SK-N-SH (cell line): ENCODE data around the gene ASXL3. TPM values are rescaled to one million over a fixed set of nuclear protein-coding genes. Genes with fewer than 3 reads are reported as not detected.

Experiments used
- CTCF ChIA-PET: fragments of 300-600, 350-600 bp; formaldehyde crosslinking; extraction: SDS; loops from one replicate; lab custom pipeline; 2021; lab: Yijun Ruan, JAX
- POLR2A ChIA-PET: fragments of 350-600 bp; sonication (Branson Sonifier 250); formaldehyde crosslinking; extraction: SDS; loops from one replicate; lab custom pipeline; 2020; ENCODE audit warnings: antibody characterized with exemption, inconsistent platforms; lab: Yijun Ruan, JAX
- DNase-seq: peaks from one replicate; pipeline ENCODE4 v3.0.0; 2012
- H2AFZ ChIP-seq: fragments of 200-600 bp; sonication (generic); 2 replicates; pipeline ENCODE4 v1.8.1; 2016; ENCODE audit warnings: antibody characterized with exemption, mild to moderate bottlenecking, low read depth
- H3F3A ChIP-seq: fragments of 200-600 bp; sonication (generic); replicated peaks from 2 replicates; pipeline ENCODE3; 2016; ENCODE audit warnings: antibody characterized with exemption, mild to moderate bottlenecking; ENCODE audit not compliant: insufficient read depth
- H3K27ac ChIP-seq, 2 experiments: fragments of 200-500 bp in 1 of 2; fragments of 200-600 bp in 1 of 2; sonication (Bioruptor generic) in 1 of 2; sonication (generic), shearing (Covaris generic) in 1 of 2; 2 replicates each; pipeline versions ENCODE4 v1.5.1 to v1.6.1; 2014 to 2016; ENCODE audit warnings: low read depth in 2 of 2, inconsistent platforms in 1 of 2, low read length in 1 of 2, mild to moderate bottlenecking in 1 of 2, mixed read lengths in 1 of 2
- H3K27me3 ChIP-seq: fragments of 200-600 bp; sonication (generic), shearing (Covaris generic); 2 replicates; pipeline ENCODE4 v1.6.1; 2016; ENCODE audit warnings: mixed run types; ENCODE audit not compliant: insufficient read depth
- H3K36me3 ChIP-seq, 2 experiments: fragments of 200-500 bp in 1 of 2; fragments of 200-600 bp in 1 of 2; sonication (Bioruptor generic) in 1 of 2; sonication (generic) in 1 of 2; replicated peaks in 1 of 2; 2 replicates each; pipeline versions ENCODE3 to v1.5.1; 2014 to 2016; ENCODE audit warnings: low read length in 1 of 2, mild to moderate bottlenecking in 1 of 2; ENCODE audit not compliant: insufficient read depth in 2 of 2, control insufficient read depth in 1 of 2
- H3K4me1 ChIP-seq, 2 experiments: fragments of 200-500 bp in 1 of 2; fragments of 200-600 bp in 1 of 2; sonication (Bioruptor generic) in 1 of 2; sonication (generic), shearing (Covaris generic) in 1 of 2; 2 replicates each; pipeline versions ENCODE4 v1.5.1 to v1.6.1; 2014 to 2016; ENCODE audit warnings: low read depth in 1 of 2, low read length in 1 of 2, mixed run types in 1 of 2; ENCODE audit not compliant: insufficient read depth in 2 of 2, control insufficient read depth in 1 of 2
- H3K4me2 ChIP-seq: fragments of 200-600 bp; sonication (generic), shearing (Covaris generic); 2 replicates; pipeline ENCODE4 v1.6.1; 2017; ENCODE audit warnings: mixed run types
- H3K4me3 ChIP-seq, 2 experiments: fragments of 200-500 bp in 1 of 2; fragments of 200-600 bp in 1 of 2; sonication (Bioruptor generic) in 1 of 2; sonication (generic), shearing (Covaris generic) in 1 of 2; 2 replicates each; pipeline versions ENCODE4 v1.5.1 to v1.8.1; 2014 to 2016; ENCODE audit warnings: low read depth in 2 of 2, inconsistent platforms in 1 of 2, low read length in 1 of 2, mild to moderate bottlenecking in 1 of 2, mixed read lengths in 1 of 2, moderate library complexity in 1 of 2
- H3K79me2 ChIP-seq: fragments of 200-600 bp; sonication (generic); 2 replicates; pipeline ENCODE4 v1.8.1; 2017; ENCODE audit warnings: mild to moderate bottlenecking; ENCODE audit not compliant: insufficient read depth
- H3K9ac ChIP-seq: fragments of 200-600 bp; sonication (generic); 2 replicates; pipeline ENCODE4 v1.6.1; 2017; ENCODE audit warnings: mixed run types
- H3K9me2 ChIP-seq: fragments of 200-600 bp; sonication (generic); 2 replicates; pipeline ENCODE4 v1.6.1; 2017; ENCODE audit warnings: mixed run types
- H3K9me3 ChIP-seq: fragments of 200-600 bp; sonication (generic); 2 replicates; pipeline ENCODE4 v1.6.1; 2017; ENCODE audit warnings: mixed run types, mild to moderate bottlenecking, moderate library complexity
- H4K20me1 ChIP-seq: fragments of 200-600 bp; sonication (generic); 2 replicates; pipeline ENCODE4 v1.6.1; 2017; ENCODE audit warnings: mild to moderate bottlenecking, mixed run types; ENCODE audit not compliant: insufficient read depth
- ELF1 ChIP-seq: IDR thresholded peaks from 2 replicates; pipeline ENCODE4 v1.4.0; 2012
- FOSL2 ChIP-seq: IDR thresholded peaks from 2 replicates; pipeline ENCODE4 v1.4.0; 2012; ENCODE audit warnings: low read depth, mild to moderate bottlenecking, moderate library complexity, borderline replicate concordance
- JUND ChIP-seq: IDR thresholded peaks from 2 replicates; pipeline ENCODE4 v1.4.0; 2012
- MXI1 ChIP-seq: IDR thresholded peaks from 2 replicates; pipeline ENCODE4 v1.6.1; 2012; ENCODE audit warnings: mild to moderate bottlenecking, low read depth, low read length, improper control_type of control experiment
- NFIC ChIP-seq: IDR thresholded peaks from 2 replicates; pipeline ENCODE4 v1.4.0; 2012; ENCODE audit warnings: borderline replicate concordance
- POLR2AphosphoS5 ChIP-seq: IDR thresholded peaks from 2 replicates; pipeline ENCODE4 v1.6.1; 2012; ENCODE audit warnings: low read depth, low read length
- RFX5 ChIP-seq: IDR thresholded peaks from 2 replicates; pipeline ENCODE4 v1.6.1; 2012; ENCODE audit warnings: mild to moderate bottlenecking, improper control_type of control experiment, low read length
- RXRA ChIP-seq: IDR thresholded peaks from 2 replicates; pipeline ENCODE4 v1.4.0; 2012; ENCODE audit warnings: low read depth, mild to moderate bottlenecking, borderline replicate concordance
- TAF1 ChIP-seq: IDR thresholded peaks from 2 replicates; pipeline ENCODE4 v1.6.1; 2012; ENCODE audit warnings: low read depth, mild to moderate bottlenecking, low read length, moderate library complexity, borderline replicate concordance
- TCF12 ChIP-seq: IDR thresholded peaks from 2 replicates; pipeline ENCODE4 v1.4.0; 2012
- WGBS: methylation state at CpG from one replicate; pipeline ENCODE4 v1.1.6; 2017; ENCODE audit warnings: low lambda C conversion rate; 5-methylcytosine and 5-hydroxymethylcytosine counted together
- polyA plus RNA-seq, 3 experiments: library from polyadenylated mRNA; depleted of rRNA; stranded (reverse); fragments of >200 nt; gene quantifications; 2 replicates each; pipeline ENCODE4 v1.2.3, GENCODE V29; 2012
- TF ChIP-seq, protein P1 (sequence below): IDR thresholded peaks from 2 replicates; pipeline ENCODE4 v1.6.1; 2012; ENCODE audit warnings: mild to moderate bottlenecking, low read depth, low read length, moderate library complexity

ASXL3 gene
- polyA plus RNA-seq, 1 of the 3 experiments (the other 2 are of a cell fraction): not detected

- Histone ChIP-seq H3K4me3 (no peak overlapping the region), H3K27ac (no peak overlapping the region), H3K27me3 (no peaks in the 10 kb centered on the region), H3K9me2 (no peaks in the 10 kb centered on the region), H4K20me1 (no peaks in the 10 kb centered on the region), H3K36me3 (no peaks in the 10 kb centered on the region), H3K9ac (no peak overlapping the region), H3F3A (no peaks in the 10 kb centered on the region), H3K4me1 (peaks cover 0 to 2% of the 10 kb centered on the region in 2 experiments; a peak in 2 of 4 replicates), H3K79me2 (no peaks in the 10 kb centered on the region), H3K9me3 (no peaks in the 10 kb centered on the region), H2AFZ (no peak overlapping the region), H3K4me2 (no peak overlapping the region)
- DNase-seq: no peak
- CTCF ChIA-PET: no interaction called here
- no peak for TF ChIP-seq NFIC
- TF ChIP-seq RFX5: no peak
- no peak for TF ChIP-seq ELF1
- no peak for TF ChIP-seq TAF1
- TF ChIP-seq FOSL2: no peak
- POLR2A ChIA-PET: no interaction called here
- 70% methylated on average over 2 of the region's 2 CpGs for WGBS
These were observed 88.9 kb downstream of the ASXL3 start for GRCh38 chr18:33666915-33667314.

- Histone ChIP-seq H3K27ac (no peak overlapping the region), H3K9me3 (no peaks in the 10 kb centered on the region), H4K20me1 (no peaks in the 10 kb centered on the region), H3K4me1 (peaks cover 0 to 2% of the 10 kb centered on the region in 2 experiments; a peak in 2 of 4 replicates), H2AFZ (no peak overlapping the region), H3K27me3 (no peaks in the 10 kb centered on the region), H3K4me2 (no peak overlapping the region), H3F3A (no peaks in the 10 kb centered on the region), H3K4me3 (no peak overlapping the region), H3K79me2 (no peaks in the 10 kb centered on the region), H3K9me2 (no peaks in the 10 kb centered on the region), H3K36me3 (no peaks in the 10 kb centered on the region), H3K9ac (no peak overlapping the region)
- TF ChIP-seq JUND (no peak), POLR2AphosphoS5 (no peak), RXRA (no peak), TCF12 (no peak), MXI1 (no peak)
- TF ChIP-seq, protein P1, sequence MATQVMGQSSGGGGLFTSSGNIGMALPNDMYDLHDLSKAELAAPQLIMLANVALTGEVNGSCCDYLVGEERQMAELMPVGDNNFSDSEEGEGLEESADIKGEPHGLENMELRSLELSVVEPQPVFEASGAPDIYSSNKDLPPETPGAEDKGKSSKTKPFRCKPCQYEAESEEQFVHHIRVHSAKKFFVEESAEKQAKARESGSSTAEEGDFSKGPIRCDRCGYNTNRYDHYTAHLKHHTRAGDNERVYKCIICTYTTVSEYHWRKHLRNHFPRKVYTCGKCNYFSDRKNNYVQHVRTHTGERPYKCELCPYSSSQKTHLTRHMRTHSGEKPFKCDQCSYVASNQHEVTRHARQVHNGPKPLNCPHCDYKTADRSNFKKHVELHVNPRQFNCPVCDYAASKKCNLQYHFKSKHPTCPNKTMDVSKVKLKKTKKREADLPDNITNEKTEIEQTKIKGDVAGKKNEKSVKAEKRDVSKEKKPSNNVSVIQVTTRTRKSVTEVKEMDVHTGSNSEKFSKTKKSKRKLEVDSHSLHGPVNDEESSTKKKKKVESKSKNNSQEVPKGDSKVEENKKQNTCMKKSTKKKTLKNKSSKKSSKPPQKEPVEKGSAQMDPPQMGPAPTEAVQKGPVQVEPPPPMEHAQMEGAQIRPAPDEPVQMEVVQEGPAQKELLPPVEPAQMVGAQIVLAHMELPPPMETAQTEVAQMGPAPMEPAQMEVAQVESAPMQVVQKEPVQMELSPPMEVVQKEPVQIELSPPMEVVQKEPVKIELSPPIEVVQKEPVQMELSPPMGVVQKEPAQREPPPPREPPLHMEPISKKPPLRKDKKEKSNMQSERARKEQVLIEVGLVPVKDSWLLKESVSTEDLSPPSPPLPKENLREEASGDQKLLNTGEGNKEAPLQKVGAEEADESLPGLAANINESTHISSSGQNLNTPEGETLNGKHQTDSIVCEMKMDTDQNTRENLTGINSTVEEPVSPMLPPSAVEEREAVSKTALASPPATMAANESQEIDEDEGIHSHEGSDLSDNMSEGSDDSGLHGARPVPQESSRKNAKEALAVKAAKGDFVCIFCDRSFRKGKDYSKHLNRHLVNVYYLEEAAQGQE: no peak
- ChIA-PET CTCF (no interaction called here), POLR2A (no interaction called here)
- WGBS: 23% methylated on average over 5 of the region's 5 CpGs
- DNase-seq: no peak
These were observed 91.6 kb downstream of the ASXL3 start for GRCh38 chr18:33669589-33669988.
